HEK293 (cell line): ENCODE results near the gene NELFB.

Experiments used
- KLF7 ChIP-seq: fragments of 450-650 bp; formaldehyde crosslinking; IDR thresholded peaks from 2 replicates; pipeline ENCODE4 v1.5.1; 2016; ENCODE audit warnings: missing biosample characterization, missing genetic modification characterization, borderline replicate concordance
- MEIS1 ChIP-seq: sonication (generic); formaldehyde crosslinking; IDR thresholded peaks from 2 replicates; pipeline ENCODE4 v1.8.1; 2022; ENCODE audit warnings: missing genetic modification reagents, mild to moderate bottlenecking, borderline replicate concordance
- SP2 ChIP-seq: fragments of 450-650 bp; formaldehyde crosslinking; IDR thresholded peaks from 2 replicates; pipeline ENCODE4 v1.5.1; 2016; ENCODE audit warnings: missing biosample characterization, missing genetic modification characterization
- TCF7L2 ChIP-seq: IDR thresholded peaks from 2 replicates; pipeline ENCODE4 v1.6.1; 2011; ENCODE audit warnings: low read depth, mild to moderate bottlenecking, inconsistent platforms, low read length, moderate library complexity, borderline replicate concordance
- TRIM28 ChIP-seq: IDR thresholded peaks from 2 replicates; pipeline ENCODE4 v1.6.1; 2011; ENCODE audit warnings: low read length, control low read depth, borderline replicate concordance
- WT1 ChIP-seq: fragments of 450-650 bp; formaldehyde crosslinking; IDR thresholded peaks from 2 replicates; pipeline ENCODE4 v1.5.1; 2016; ENCODE audit warnings: missing biosample characterization, missing genetic modification characterization
- YY2 ChIP-seq: fragments of 450-650 bp; formaldehyde crosslinking; IDR thresholded peaks from 2 replicates; pipeline ENCODE4 v1.5.1; 2016; ENCODE audit warnings: missing biosample characterization, missing genetic modification characterization
- ZBTB8A ChIP-seq: fragments of 450-650 bp; formaldehyde crosslinking; IDR thresholded peaks from 2 replicates; pipeline ENCODE4 v1.5.1; 2016; ENCODE audit warnings: missing biosample characterization, missing genetic modification characterization
- ZNF114 ChIP-seq: fragments of 450-650 bp; formaldehyde crosslinking; IDR thresholded peaks from 2 replicates; pipeline ENCODE4 v1.5.0; 2017; ENCODE audit warnings: missing biosample characterization, missing genetic modification characterization
- ZNF19 ChIP-seq: fragments of 450-650 bp; formaldehyde crosslinking; IDR thresholded peaks from 2 replicates; pipeline ENCODE4; 2016; ENCODE audit warnings: missing biosample characterization, missing genetic modification characterization, low read depth
- ZNF211 ChIP-seq: fragments of 450-650 bp; formaldehyde crosslinking; IDR thresholded peaks from 2 replicates; pipeline ENCODE4 v1.5.1; 2016; ENCODE audit warnings: low read depth, missing biosample characterization, missing genetic modification characterization
- ZNF221 ChIP-seq: fragments of 450-650 bp; formaldehyde crosslinking; IDR thresholded peaks from 2 replicates; pipeline ENCODE4 v1.5.1; 2017; ENCODE audit warnings: missing biosample characterization, missing genetic modification characterization, borderline replicate concordance
- ZNF302 ChIP-seq: fragments of 450-650 bp; formaldehyde crosslinking; IDR thresholded peaks from 2 replicates; pipeline ENCODE4 v1.5.1; 2016; ENCODE audit warnings: missing biosample characterization, missing genetic modification characterization, low read depth
- ZNF423 ChIP-seq: fragments of 450-650 bp; formaldehyde crosslinking; IDR thresholded peaks from 2 replicates; pipeline ENCODE4 v1.5.1; 2016; ENCODE audit warnings: missing biosample characterization, missing genetic modification characterization
- ZNF473 ChIP-seq: fragments of 450-650 bp; formaldehyde crosslinking; IDR thresholded peaks from 2 replicates; pipeline ENCODE4 v1.5.1; 2017; ENCODE audit warnings: missing biosample characterization, missing genetic modification characterization
- ZNF510 ChIP-seq: fragments of 450-650 bp; formaldehyde crosslinking; IDR thresholded peaks from 2 replicates; pipeline ENCODE4 v1.5.1; 2018; ENCODE audit warnings: mild to moderate bottlenecking, missing genetic modification characterization, missing biosample characterization; ENCODE audit not compliant: insufficient replicate concordance
- ZNF513 ChIP-seq: fragments of 450-650 bp; IDR thresholded peaks from 2 replicates; pipeline ENCODE4 v1.5.1; 2018; ENCODE audit warnings: missing biosample characterization, missing genetic modification characterization
- ZNF560 ChIP-seq: fragments of 450-650 bp; formaldehyde crosslinking; IDR thresholded peaks from 2 replicates; pipeline ENCODE4 v1.5.1; 2017; ENCODE audit warnings: missing biosample characterization, missing genetic modification characterization, borderline replicate concordance
- ZNF571 ChIP-seq: fragments of 450-650 bp; formaldehyde crosslinking; IDR thresholded peaks from 2 replicates; pipeline ENCODE4 v1.5.0; 2017; ENCODE audit warnings: missing biosample characterization, missing genetic modification characterization
- ZNF626 ChIP-seq: fragments of 450-650 bp; sonication (Bioruptor Pico); formaldehyde crosslinking; IDR thresholded peaks from 2 replicates; pipeline ENCODE4 v1.5.1; 2018; ENCODE audit warnings: missing biosample characterization, missing genetic modification characterization, inconsistent platforms
- ZNF645 ChIP-seq: fragments of 450-650 bp; formaldehyde crosslinking; IDR thresholded peaks from 2 replicates; pipeline ENCODE4; 2016; ENCODE audit warnings: missing biosample characterization, missing genetic modification characterization
- ZNF660 ChIP-seq: fragments of 450-650 bp; IDR thresholded peaks from 2 replicates; pipeline ENCODE4 v1.5.1; 2018; ENCODE audit warnings: missing biosample characterization, mild to moderate bottlenecking, missing genetic modification characterization
- ZNF707 ChIP-seq: fragments of 450-650 bp; formaldehyde crosslinking; IDR thresholded peaks from 2 replicates; pipeline ENCODE4 v1.5.1; 2016; ENCODE audit warnings: missing biosample characterization, missing genetic modification characterization
- ZNF768 ChIP-seq: fragments of 450-650 bp; formaldehyde crosslinking; IDR thresholded peaks from 2 replicates; pipeline ENCODE4 v1.5.1; 2018; ENCODE audit warnings: missing biosample characterization, mild to moderate bottlenecking, missing genetic modification characterization
- ZNF785 ChIP-seq: fragments of 450-650 bp; formaldehyde crosslinking; IDR thresholded peaks from 2 replicates; pipeline ENCODE4 v1.5.1; 2016; ENCODE audit warnings: missing biosample characterization, missing genetic modification characterization
- ZNF830 ChIP-seq: fragments of 450-650 bp; IDR thresholded peaks from 2 replicates; pipeline ENCODE4 v1.5.0; 2018; ENCODE audit warnings: missing biosample characterization, missing genetic modification characterization, low read depth, mild to moderate bottlenecking, moderate library complexity
- ZXDB ChIP-seq: fragments of 450-650 bp; formaldehyde crosslinking; IDR thresholded peaks from 2 replicates; pipeline ENCODE4 v1.5.1; 2016; ENCODE audit warnings: missing biosample characterization, missing genetic modification characterization
- TF ChIP-seq, protein P1 (sequence below): fragments of 450-650 bp; formaldehyde crosslinking; IDR thresholded peaks from 2 replicates; pipeline ENCODE4 v1.5.1; 2016; ENCODE audit warnings: missing biosample characterization, missing genetic modification characterization
- TF ChIP-seq, protein P2 (sequence below): fragments of 450-650 bp; formaldehyde crosslinking; IDR thresholded peaks from 2 replicates; pipeline ENCODE4 v1.5.1; 2016; ENCODE audit warnings: missing biosample characterization, missing genetic modification characterization
- TF ChIP-seq, protein P3 (sequence below): fragments of 450-650 bp; formaldehyde crosslinking; conservative IDR thresholded peaks from 2 replicates; pipeline ENCODE4 v1.5.1; 2016; ENCODE audit warnings: low read depth, missing biosample characterization, missing genetic modification characterization

The NELFB gene

DNA sequence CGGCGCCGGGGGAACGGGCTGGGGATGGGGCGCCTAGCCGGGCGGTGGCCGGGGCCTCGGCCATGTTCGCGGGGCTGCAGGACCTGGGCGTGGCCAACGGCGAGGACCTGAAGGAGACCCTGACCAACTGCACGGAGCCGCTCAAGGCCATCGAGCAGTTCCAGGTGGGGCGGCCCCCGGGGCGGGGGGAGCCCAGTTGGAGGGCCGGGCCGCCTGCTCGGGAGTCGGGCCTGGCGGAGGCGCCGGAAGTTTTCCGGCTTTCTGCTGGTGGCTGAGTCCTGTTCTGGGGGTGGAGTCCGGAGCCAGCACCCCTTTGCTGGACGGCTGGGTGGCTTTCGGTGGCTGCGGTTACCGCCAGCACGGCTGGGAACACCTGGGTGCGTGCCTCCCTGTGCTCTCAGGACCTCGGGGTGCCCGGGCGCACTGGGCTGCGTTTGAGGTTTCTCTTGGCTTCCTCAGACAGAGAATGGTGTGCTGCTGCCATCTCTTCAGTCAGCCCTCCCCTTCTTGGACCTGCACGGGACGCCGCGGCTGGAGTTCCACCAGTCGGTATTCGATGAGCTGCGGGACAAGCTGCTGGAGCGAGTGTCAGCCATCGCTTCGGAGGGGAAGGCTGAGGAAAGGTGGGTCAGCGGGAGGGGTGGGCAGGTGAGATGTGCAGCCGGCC is 454 bp downstream of the NELFB start (continued):
- no peak for TF ChIP-seq ZNF645 (tag by site-specific recombination)
- TF ChIP-seq ZNF211, result no peak
- TF ChIP-seq ZNF19 (tag by site-specific recombination), result no peak
- TF ChIP-seq ZNF510 (tag by site-specific recombination), result no peak
- no peak; the same call in 1 of the 2 replicates for TF ChIP-seq ZBTB8A (tag by site-specific recombination)
- peak; percentile 59; the same call in 1 of the 2 replicates for TF ChIP-seq KLF7 (tag by site-specific recombination)
- peak; percentile 55 for TF ChIP-seq ZNF423
- TF ChIP-seq WT1 (tag by site-specific recombination), result 0 out of 2 replicates have a peak, but pooled peaks have one; percentile 19
- TF ChIP-seq ZNF571 (tag by site-specific recombination), result no peak
- TF ChIP-seq ZNF114 (tag by site-specific recombination), result no peak
- TF ChIP-seq ZXDB (tag by site-specific recombination), result no peak
- TF ChIP-seq ZNF302 (tag by site-specific recombination), result no peak
- TF ChIP-seq YY2 (tag by site-specific recombination), result no peak
- no peak for TF ChIP-seq MEIS1 (CRISPR knock-in tag)
- TF ChIP-seq TRIM28, result no peak
- TF ChIP-seq TCF7L2, result no peak
- no peak for TF ChIP-seq ZNF707 (tag by site-specific recombination)
- no peak for TF ChIP-seq ZNF768 (tag by site-specific recombination)
- TF ChIP-seq ZNF473 (tag by site-specific recombination), result no peak
- peak; percentile 43 for TF ChIP-seq SP2 (tag by site-specific recombination)
- TF ChIP-seq ZNF785, result no peak
- no peak for TF ChIP-seq ZNF660
- TF ChIP-seq, protein P1, sequence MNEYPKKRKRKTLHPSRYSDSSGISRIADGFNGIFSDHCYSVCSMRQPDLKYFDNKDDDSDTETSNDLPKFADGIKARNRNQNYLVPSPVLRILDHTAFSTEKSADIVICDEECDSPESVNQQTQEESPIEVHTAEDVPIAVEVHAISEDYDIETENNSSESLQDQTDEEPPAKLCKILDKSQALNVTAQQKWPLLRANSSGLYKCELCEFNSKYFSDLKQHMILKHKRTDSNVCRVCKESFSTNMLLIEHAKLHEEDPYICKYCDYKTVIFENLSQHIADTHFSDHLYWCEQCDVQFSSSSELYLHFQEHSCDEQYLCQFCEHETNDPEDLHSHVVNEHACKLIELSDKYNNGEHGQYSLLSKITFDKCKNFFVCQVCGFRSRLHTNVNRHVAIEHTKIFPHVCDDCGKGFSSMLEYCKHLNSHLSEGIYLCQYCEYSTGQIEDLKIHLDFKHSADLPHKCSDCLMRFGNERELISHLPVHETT (tag by site-specific recombination), result no peak
- no peak for TF ChIP-seq ZNF626 (tag by site-specific recombination)
- no peak for TF ChIP-seq ZNF513 (tag by site-specific recombination)
- TF ChIP-seq, protein P2, sequence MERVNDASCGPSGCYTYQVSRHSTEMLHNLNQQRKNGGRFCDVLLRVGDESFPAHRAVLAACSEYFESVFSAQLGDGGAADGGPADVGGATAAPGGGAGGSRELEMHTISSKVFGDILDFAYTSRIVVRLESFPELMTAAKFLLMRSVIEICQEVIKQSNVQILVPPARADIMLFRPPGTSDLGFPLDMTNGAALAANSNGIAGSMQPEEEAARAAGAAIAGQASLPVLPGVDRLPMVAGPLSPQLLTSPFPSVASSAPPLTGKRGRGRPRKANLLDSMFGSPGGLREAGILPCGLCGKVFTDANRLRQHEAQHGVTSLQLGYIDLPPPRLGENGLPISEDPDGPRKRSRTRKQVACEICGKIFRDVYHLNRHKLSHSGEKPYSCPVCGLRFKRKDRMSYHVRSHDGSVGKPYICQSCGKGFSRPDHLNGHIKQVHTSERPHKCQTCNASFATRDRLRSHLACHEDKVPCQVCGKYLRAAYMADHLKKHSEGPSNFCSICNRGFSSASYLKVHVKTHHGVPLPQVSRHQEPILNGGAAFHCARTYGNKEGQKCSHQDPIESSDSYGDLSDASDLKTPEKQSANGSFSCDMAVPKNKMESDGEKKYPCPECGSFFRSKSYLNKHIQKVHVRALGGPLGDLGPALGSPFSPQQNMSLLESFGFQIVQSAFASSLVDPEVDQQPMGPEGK (tag by site-specific recombination), result peak; percentile 19
- TF ChIP-seq ZNF221 (tag by site-specific recombination), result no peak
- no peak for TF ChIP-seq ZNF560 (tag by site-specific recombination)
- TF ChIP-seq, protein P3, sequence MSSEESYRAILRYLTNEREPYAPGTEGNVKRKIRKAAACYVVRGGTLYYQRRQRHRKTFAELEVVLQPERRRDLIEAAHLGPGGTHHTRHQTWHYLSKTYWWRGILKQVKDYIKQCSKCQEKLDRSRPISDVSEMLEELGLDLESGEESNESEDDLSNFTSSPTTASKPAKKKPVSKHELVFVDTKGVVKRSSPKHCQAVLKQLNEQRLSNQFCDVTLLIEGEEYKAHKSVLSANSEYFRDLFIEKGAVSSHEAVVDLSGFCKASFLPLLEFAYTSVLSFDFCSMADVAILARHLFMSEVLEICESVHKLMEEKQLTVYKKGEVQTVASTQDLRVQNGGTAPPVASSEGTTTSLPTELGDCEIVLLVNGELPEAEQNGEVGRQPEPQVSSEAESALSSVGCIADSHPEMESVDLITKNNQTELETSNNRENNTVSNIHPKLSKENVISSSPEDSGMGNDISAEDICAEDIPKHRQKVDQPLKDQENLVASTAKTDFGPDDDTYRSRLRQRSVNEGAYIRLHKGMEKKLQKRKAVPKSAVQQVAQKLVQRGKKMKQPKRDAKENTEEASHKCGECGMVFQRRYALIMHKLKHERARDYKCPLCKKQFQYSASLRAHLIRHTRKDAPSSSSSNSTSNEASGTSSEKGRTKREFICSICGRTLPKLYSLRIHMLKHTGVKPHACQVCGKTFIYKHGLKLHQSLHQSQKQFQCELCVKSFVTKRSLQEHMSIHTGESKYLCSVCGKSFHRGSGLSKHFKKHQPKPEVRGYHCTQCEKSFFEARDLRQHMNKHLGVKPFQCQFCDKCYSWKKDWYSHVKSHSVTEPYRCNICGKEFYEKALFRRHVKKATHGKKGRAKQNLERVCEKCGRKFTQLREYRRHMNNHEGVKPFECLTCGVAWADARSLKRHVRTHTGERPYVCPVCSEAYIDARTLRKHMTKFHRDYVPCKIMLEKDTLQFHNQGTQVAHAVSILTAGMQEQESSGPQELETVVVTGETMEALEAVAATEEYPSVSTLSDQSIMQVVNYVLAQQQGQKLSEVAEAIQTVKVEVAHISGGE (tag by site-specific recombination), result no peak
- TF ChIP-seq ZNF830 (tag by site-specific recombination), result no peak
